SK-N-MC (cell line): Measurements from ENCODE around the gene EXOSC10.

Experiments used
- EZH2 ChIP-seq: fragments of 200-600 bp; sonication (generic); IDR thresholded peaks from one replicate; pipeline ENCODE4 v1.6.1; 2017; ENCODE audit warnings: antibody characterized with exemption
- POLR2AphosphoS5 ChIP-seq: IDR thresholded peaks from 2 replicates; pipeline ENCODE4 v1.6.1; 2012; ENCODE audit warnings: mild to moderate bottlenecking, low read depth, low read length, borderline replicate concordance

GRCh38 chr1:11067716-11068599, 31.7 kb downstream of the EXOSC10 start:
- TF ChIP-seq EZH2, result no peak
- TF ChIP-seq POLR2AphosphoS5, result no peak
